Measurements from ENCODE around the gene STRBP.

The STRBP gene

DNA sequence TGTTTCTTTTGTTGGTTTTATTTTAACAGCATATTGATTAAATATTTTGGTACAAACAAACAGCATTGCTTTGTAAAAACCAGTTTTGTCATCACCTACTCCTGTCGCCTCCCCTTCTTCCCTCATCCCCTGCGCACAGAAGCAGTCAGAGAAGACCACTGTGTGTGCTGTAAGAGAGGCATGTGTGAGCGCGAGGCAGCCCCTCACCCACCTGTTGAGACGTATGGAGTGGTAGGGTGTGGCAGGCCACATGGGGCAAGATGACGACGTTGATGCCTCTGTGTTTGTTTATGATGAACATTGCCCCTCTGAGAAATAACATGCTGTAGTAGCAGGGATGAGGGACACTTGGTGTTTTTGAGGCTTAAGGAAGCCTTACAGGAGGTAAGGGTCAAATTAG is 163.6 kb downstream of the STRBP start:
- H3K27ac ChIP-seq = peak overlapping the region in 1 of 2 donors; percentile 4
- TF ChIP-seq, protein P1, sequence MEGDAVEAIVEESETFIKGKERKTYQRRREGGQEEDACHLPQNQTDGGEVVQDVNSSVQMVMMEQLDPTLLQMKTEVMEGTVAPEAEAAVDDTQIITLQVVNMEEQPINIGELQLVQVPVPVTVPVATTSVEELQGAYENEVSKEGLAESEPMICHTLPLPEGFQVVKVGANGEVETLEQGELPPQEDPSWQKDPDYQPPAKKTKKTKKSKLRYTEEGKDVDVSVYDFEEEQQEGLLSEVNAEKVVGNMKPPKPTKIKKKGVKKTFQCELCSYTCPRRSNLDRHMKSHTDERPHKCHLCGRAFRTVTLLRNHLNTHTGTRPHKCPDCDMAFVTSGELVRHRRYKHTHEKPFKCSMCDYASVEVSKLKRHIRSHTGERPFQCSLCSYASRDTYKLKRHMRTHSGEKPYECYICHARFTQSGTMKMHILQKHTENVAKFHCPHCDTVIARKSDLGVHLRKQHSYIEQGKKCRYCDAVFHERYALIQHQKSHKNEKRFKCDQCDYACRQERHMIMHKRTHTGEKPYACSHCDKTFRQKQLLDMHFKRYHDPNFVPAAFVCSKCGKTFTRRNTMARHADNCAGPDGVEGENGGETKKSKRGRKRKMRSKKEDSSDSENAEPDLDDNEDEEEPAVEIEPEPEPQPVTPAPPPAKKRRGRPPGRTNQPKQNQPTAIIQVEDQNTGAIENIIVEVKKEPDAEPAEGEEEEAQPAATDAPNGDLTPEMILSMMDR (IDR thresholded peaks at IDR 0.05) = no peak
- no peak for DNase-seq (ENCODE audit: low spot score)

DNA sequence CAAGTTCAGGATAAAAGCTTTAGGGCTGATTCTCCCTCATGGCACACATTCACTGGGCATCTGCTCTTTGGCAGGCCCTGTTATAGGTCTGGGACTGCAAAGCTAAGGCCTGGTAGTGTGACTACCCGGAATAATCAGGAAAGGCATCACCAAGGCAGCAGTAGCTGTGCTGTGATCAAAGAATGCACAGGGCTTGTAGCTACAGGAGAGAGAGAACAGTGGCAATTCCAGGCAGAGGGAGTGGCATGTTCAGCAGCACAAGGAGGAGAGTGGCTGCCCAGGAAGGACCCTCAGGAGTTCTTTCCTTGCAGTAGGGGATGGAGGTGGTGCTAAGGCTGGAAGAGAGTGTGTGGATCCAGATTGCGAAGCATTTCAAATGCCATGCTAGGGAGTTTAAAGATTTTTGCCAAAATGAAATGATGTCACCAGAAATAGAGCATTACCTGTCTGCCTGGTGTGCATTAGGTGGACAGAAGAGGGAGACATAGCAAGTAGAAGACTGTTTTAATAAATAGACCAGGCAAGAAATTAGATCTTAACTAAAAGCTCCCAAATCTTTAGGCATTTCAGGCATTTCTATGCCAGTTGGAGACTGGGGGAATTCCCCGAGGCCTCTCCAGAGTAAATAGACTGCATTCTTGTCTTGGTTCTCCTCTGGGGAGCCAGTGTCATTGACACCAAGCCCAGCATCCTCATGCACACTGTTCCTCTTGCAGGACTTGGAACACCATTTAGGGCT is 165.8 kb downstream of the STRBP start:
- Histone ChIP-seq H3K4me3 (no peak overlapping the region), H3K27ac (peak overlapping the region in 1 of 2 donors; percentile 39)
- no peak for DNase-seq (ENCODE audit: low spot score)
- TF ChIP-seq, protein P1 (IDR thresholded peaks at IDR 0.05) = no peak

More for the DNA sequence above, 163.6 kb downstream of the STRBP start:
- no peak overlapping the region for H3K4me3 ChIP-seq

DNA sequence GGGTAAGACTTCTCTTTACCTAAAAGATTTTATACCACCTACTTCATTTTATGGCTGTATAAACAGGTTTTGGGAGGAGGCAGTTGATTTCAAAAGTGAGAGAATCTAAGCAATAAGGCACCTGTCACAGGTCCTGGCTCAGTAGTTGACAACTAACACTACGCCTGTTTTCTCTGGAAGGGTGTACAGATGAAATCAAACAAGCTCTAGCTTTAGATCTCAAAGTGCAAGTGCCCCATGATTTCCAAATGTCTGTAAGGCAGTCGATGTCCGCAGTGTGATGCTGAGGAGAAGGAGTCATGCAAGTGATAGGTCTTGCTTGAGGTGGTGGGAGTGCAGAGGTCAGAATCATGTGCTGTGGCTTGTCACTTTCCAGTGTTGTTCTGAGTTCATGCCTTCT is 168.8 kb downstream of the STRBP start:
- Histone ChIP-seq H3K27ac (no peak overlapping the region), H3K4me3 (no peak overlapping the region)
- no peak for DNase-seq (ENCODE audit: low spot score)
- TF ChIP-seq, protein P1 (IDR thresholded peaks at IDR 0.05) = no peak

DNA sequence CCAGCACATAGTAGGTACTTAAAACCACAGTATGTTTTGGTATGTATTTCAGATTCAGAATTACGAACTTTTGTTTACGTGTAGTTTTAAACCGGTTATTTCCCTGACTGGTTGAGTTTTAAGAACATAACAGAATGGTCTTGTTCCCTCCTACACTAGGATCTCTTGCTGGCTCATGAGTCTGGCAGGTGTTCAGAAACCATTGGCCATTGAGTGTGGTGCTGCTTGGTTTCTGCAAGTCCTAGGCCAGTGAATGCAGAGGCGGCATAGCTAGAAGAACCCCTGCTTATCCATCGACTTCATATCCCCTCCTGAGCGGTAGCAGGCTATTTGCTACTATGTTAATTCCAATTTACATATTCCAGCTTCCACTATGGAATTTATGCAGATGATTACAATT is 169.3 kb downstream of the STRBP start:
- DNase-seq (ENCODE audit: low spot score) = no peak
- Histone ChIP-seq H3K27ac (no peak overlapping the region), H3K4me3 (no peak overlapping the region)
- TF ChIP-seq, protein P1 (IDR thresholded peaks at IDR 0.05) = no peak

DNA sequence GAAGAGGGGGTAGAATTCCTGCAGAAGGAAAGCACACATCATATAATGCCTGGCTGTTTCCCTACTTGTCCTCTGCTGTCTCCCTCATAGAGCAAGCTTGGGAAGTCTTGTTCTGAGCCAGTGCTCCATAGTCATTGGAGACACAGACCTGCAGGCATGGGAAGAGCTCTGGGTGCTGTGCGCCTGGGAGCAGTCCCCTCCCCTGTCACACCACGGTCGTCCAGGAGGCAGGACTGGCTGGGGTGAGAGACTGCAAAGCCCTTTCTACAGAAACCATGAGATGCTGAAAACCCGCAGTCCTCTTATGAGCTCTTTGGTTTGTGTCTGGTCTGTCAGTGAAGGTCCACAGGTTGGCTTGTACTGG is 170.3 kb downstream of the STRBP start:
- no peak overlapping the region for H3K27ac ChIP-seq
- no peak for DNase-seq (ENCODE audit: low spot score)
- no peak overlapping the region for H3K4me3 ChIP-seq
- TF ChIP-seq, protein P1 (IDR thresholded peaks at IDR 0.05) = no peak

DNA sequence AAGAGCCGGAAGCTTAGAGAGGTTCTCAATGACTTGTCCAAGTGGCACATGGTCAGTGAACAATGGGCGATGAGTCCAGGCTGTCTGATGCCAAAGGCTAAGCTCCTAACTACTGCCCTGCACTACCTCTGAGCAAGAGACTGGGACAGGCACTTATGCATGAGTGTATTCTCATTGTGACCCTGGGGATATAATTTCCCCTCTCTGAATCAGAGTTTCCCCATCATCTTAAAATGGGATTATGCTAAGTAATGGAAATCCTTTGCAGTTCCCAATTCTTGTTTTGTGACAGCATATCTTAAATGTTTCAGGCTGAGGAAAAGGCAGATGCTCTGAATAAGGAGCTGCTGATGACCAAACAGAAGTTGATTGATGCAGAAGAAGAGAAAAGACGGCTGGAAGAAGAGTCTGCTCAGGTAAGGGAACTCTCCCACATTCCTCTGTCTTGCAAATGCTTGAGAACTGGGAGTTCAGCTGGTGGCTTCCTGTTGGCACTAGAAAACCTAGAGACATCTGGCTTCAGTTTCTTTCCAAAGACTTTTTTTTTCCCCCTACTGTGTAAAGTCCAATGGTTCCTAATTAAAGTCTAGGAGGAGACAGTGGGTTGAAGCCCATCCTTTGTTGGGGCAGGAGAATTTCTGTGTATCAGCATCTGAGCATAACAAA is 170.8 kb downstream of the STRBP start:
- H3K4me3 ChIP-seq = no peak overlapping the region
- no peak for DNase-seq (ENCODE audit: low spot score)
- H3K27ac ChIP-seq = no peak overlapping the region
- TF ChIP-seq, protein P1 (IDR thresholded peaks at IDR 0.05) = no peak

DNA sequence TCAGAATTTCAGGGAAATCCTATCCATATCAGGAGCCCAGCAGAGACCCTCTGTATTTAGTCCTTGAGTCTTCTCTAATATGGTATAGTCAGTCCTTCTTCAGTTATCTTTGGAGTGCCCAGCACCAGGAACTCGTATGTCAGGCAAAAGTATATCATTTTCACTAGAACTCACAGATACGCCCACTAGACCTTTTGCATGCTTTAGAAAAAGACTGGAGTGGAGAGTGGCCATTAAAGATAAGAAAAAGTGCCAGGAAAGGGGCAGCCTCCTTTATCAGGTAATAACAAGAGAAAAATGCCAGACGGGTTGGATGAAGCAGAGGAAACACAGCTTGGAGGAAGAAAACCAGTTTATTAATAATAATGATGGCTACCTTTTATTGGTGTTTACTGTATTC is 171.4 kb downstream of the STRBP start:
- TF ChIP-seq, protein P1 (IDR thresholded peaks at IDR 0.05) = no peak
- no peak overlapping the region for H3K27ac ChIP-seq
- no peak overlapping the region for H3K4me3 ChIP-seq
- no peak for DNase-seq (ENCODE audit: low spot score)
